NOMO-1 (cell line): ENCODE data around the gene BBS5.
"Not testable (repeated sequence)": the region's sequence is repeated elsewhere in the genome, so short reads cannot be mapped to it uniquely, and the experiment has no call there.

Experiments used
- DNase-seq, 2 experiments: peaks; one replicate each; lab custom pipeline; 2025; ENCODE audit not compliant: unreplicated experiment in 2 of 2; lab: John Stamatoyannopoulos, UW

Gene BBS5

GRCh38 chr2:169485650-169486138 is 6.4 kb downstream of the BBS5 start:
- no peak for DNase-seq

GRCh38 chr2:169486487-169486886 is 7.2 kb downstream of the BBS5 start:
- no peak for DNase-seq

- no peak for DNase-seq
These were observed 11.5 kb downstream of the BBS5 start for GRCh38 chr2:169490834-169491233.

DNA sequence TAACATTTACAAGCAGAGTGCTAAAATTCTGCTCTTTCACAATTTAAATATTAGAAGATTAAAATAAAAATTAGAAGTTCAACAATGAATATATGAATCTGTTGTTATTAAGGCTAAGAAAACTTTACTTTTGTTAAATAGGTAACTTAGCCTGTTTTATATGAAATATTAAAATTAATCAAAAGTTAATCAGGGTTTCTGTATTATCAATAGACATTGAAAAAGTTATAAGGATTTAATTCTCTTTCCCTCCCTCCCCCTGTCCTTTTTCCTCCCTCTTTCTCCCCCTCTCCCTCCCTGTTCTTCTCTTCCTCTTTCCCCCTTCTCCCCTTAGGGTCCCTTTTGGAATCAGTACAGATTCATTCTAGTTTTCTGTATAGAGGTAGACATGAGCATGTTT is 12.1 kb downstream of the BBS5 start:
- DNase-seq, result no peak

DNA sequence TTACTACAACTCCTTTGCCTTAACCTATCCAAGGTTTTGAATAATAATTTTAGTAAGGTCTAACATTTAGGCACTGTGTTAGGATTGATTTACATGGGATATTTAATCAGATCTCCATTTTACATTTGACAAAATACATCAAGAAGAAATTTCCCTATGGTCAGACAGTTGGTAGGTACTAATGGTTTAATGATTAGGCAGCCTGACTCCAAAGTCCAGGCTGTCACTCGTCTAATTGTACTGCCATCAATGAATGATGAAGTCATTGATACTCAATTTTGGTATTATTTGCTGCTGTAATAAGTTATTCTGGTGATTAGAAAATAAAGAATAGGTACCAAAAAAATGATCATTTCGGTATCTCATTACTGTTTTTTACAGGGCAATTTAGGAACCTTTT is 14.1 kb downstream of the BBS5 start:
- no peak for DNase-seq

- DNase-seq, result no peak
These were observed 16.1 kb downstream of the BBS5 start for GRCh38 chr2:169495310-169495928.

DNA sequence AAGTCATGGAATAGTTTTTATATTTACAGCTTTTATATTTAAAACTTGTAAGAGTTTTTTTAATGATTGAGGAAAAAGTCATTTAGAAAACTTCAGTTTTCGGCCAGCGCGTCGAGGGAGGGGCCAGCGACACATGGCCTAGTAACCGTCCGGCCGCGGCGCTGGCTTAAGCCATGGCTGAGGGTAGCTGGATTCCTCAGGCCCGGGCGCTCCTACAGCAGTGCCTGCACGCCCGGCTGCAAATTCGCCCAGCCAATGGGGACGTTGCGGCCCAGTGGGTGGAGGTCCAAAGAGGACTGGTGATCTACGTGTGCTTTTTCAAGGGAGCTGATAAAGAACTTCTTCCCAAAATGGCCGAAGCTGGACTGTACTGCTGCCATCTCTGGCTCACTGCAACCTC is 25.4 kb downstream of the BBS5 start:
- DNase-seq, result no peak

DNA sequence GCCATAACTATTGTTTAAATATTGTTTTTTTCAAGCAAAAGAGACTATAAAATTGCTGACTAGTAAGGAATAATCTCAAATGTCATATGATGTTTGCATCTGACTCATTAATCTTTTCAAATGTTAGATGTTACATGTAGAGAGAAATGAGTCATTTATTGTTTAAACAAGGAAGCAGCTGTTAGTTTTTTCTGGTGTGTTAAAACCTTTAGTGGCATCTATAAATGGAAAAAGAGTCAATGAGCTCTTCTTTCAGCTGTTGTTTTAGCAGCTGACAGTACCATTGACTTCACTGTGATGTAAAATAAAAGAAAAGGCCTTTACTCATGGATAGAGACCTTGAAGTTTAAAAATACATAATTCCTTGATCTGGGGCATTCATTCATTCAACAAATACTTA is 28.4 kb downstream of the BBS5 start:
- no peak for DNase-seq

GRCh38 chr2:169509298-169509885 is 30.1 kb downstream of the BBS5 start, which contains the start of gene KLHL41:
TSS of gene KLHL41 (plus strand) at chr2:169509702. CDS start at chr2:169509779, 77 bp downstream.
- no peak for DNase-seq

- peak; percentile 1 to 39 for DNase-seq
These were observed 30.7 kb downstream of the BBS5 start for GRCh38 chr2:169509955-169510354.

- no peak for DNase-seq
These were observed 31.2 kb downstream of the BBS5 start for GRCh38 chr2:169510496-169510895.

- no peak for DNase-seq
These were observed 32.5 kb downstream of the BBS5 start for GRCh38 chr2:169511818-169512217.

GRCh38 chr2:169512525-169512924 is 33.2 kb downstream of the BBS5 start:
- no peak for DNase-seq

DNA sequence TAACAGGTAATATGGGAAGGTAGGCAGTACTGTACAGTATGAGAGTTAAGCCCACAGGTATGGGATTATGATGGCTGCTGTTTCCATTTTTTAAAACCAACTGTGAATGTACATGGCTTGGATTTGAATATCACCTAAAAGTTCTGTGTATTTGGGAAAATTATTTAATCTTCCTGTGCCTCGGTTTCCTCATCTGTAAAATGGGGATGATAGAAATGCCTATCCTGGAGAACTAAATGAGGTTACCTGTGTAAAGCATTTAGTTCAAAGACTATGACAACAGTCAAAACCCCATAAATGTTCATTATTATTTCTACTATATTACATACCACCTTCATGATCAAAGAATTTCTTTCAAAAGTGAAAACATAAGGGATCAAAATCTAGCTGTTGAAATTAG is 33.8 kb downstream of the BBS5 start:
- DNase-seq, result no peak

DNA sequence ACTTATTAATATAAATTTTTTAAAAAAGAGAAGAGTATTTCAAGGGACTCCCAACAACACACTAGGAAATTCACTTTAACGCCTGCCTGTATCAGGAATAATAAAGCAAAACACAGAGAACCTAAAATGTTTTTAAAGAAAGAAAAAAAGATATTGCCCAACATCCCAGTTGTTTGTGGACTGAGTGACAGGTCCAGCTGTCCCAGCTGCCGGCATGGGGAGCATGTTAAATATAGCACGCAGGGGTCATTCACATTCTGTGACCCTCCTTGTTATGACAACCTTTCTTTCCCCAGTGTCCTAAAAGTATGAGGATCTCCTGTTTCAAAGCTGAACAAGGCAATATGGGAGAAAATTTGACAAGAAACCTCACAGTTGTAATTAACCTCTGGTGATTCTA is 34.6 kb downstream of the BBS5 start:
- DNase-seq, result no peak

DNA sequence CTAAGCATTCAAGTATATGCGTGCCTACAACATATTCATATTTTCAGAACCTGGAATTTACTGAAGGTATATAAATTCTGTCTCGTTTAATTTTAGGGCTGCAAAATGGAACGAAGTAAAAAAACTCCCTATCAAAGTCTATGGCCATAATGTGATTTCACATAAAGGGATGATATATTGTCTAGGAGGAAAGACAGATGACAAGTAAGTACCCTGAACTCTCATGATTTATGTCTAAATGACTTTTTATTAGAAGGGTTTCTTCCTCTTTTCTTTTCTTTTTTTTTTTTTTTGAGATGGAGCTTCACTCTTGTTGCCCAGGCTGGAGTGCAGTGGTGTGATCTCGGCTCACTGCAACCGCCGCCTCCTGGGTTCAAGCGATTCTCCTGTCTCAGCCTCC is 35.5 kb downstream of the BBS5 start:
- DNase-seq, result peak in 1 of 2 experiments; percentile 19

- DNase-seq, result not testable (repeated sequence)
These were observed 37.2 kb downstream of the BBS5 start for GRCh38 chr2:169516488-169516995.

GRCh38 chr2:169520896-169521295 is 41.6 kb downstream of the BBS5 start:
- DNase-seq, result no peak

GRCh38 chr2:169523681-169524080 is 44.4 kb downstream of the BBS5 start:
- DNase-seq, result no peak

DNA sequence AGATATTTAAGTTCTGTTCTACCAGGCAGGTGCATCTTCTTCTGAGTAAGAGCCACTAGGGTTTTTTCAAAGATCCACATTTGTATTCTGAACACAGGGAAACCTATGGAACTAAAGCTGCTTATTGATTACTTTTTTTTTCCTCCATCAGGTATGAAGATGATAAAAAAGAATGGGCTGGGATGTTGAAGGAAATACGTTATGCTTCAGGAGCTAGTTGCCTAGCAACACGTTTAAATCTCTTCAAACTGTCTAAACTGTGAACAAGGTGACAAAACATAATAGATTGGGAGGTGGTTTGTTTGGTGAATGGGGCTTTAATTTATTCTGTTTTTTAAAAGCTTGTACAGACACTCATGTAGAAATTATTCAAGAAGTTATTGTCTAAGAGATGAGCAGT is 46.1 kb downstream of the BBS5 start:
- DNase-seq, result no peak

GRCh38 chr2:169526451-169526850 is 47.2 kb downstream of the BBS5 start:
- no peak for DNase-seq

DNA sequence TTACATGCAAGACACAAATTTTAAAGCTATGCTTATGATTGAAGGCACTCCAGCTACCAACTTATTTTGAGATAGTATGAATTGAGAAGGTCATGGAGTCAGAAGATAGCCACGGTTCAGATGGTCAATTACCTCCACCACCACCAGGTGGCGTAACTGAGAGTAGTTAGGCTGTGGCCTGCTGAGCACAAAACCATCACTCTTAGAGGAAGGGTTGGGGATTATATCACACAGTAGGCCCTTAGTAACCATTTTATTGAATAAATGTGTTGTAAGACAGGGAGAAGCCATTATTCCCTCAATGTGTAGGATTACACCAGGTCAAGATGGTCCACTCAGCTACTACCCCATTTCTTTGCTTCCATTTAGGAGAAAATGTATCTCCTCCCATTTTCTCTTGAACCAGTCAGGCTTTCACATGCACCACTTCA is 49.0 kb downstream of the BBS5 start:
- peak; percentile 2 to 48 for DNase-seq
